Effector memory CD4-positive, alpha-beta T cell (primary cell): ENCODE measurements around the gene ZNF738.
"Not testable (repeated sequence)": the region's sequence is repeated elsewhere in the genome, so short reads cannot be mapped to it uniquely, and the experiment has no call there.

Source experiments
- DNase-seq, 3 donors: peaks; one replicate each; pipeline ENCODE4 v3.0.0-alpha.2; 2020
- H3K27ac ChIP-seq: 2 replicates; pipeline ENCODE4 v1.7.0; 2013; ENCODE audit warnings: mild to moderate bottlenecking, low read length, moderate library complexity; ENCODE audit not compliant: insufficient read depth, poor library complexity, severe bottlenecking
- H3K27me3 ChIP-seq: replicated peaks from 2 replicates; pipeline ENCODE4 v1.7.0; 2013; ENCODE audit warnings: mild to moderate bottlenecking, low read length; ENCODE audit not compliant: insufficient read depth, control insufficient read depth, poor library complexity, severe bottlenecking
- H3K36me3 ChIP-seq: 2 replicates; pipeline ENCODE4 v1.7.0; 2013; ENCODE audit warnings: mild to moderate bottlenecking, low read length, moderate library complexity; ENCODE audit not compliant: control insufficient read depth, insufficient read depth
- H3K4me1 ChIP-seq: 2 replicates; pipeline ENCODE4 v1.7.0; 2013; ENCODE audit warnings: low read length, mild to moderate bottlenecking; ENCODE audit not compliant: control insufficient read depth, insufficient read depth, poor library complexity, severe bottlenecking
- H3K4me3 ChIP-seq: 2 replicates; pipeline ENCODE4 v1.7.0; 2013; ENCODE audit warnings: low read length, low read depth, mild to moderate bottlenecking; ENCODE audit not compliant: insufficient read depth, poor library complexity, severe bottlenecking
- H3K9me3 ChIP-seq: 2 replicates; pipeline ENCODE4 v1.7.0; 2013; ENCODE audit warnings: mild to moderate bottlenecking, low read length, moderate library complexity; ENCODE audit not compliant: control insufficient read depth
- total RNA-seq, 3 donors: gene quantifications; one replicate each; lab custom pipeline; 2026; lab: John Stamatoyannopoulos, UW

Gene ZNF738
- 3.1 to 7.9 (median 3.9) reads per million in 3 donors for total RNA-seq

GRCh38 chr19:21358768-21359451, at the start of gene ZNF738:
ZNF738 (plus strand) TSS chr19:21359000; CDS start chr19:21359141, 141 bp downstream.
- Histone ChIP-seq H3K27me3 (no peaks in the 10 kb centered on the region), H3K4me3 (peak within 1 kb of the TSS; percentile 83), H3K4me1 (no peaks in the 10 kb centered on the region), H3K9me3 (no peaks in the 10 kb centered on the region), H3K27ac (peak within 1 kb of the TSS; percentile 63), H3K36me3 (peaks cover 7% of the 10 kb centered on the region)
- peak; percentile 63 to 83 (median 72) for DNase-seq

GRCh38 chr19:21312807-21313206, 46.0 kb upstream of the ZNF738 start:
- not testable (repeated sequence) for H3K9me3 ChIP-seq, H3K4me1 ChIP-seq, H3K4me3 ChIP-seq, H3K27me3 ChIP-seq, H3K27ac ChIP-seq, DNase-seq
- H3K36me3 ChIP-seq = peaks cover 12% of the 10 kb centered on the region

- no peak for DNase-seq
- Histone ChIP-seq H3K27me3 (no peaks in the 10 kb centered on the region), H3K36me3 (no peaks in the 10 kb centered on the region), H3K27ac (no peak overlapping the region), H3K4me3 (no peak overlapping the region), H3K9me3 (no peaks in the 10 kb centered on the region), H3K4me1 (no peaks in the 10 kb centered on the region)
Observed at GRCh38 chr19:21314676-21315075, 44.1 kb upstream of the ZNF738 start.

- no peaks in the 10 kb centered on the region for H3K4me1 ChIP-seq
- no peaks in the 10 kb centered on the region for H3K9me3 ChIP-seq
- no peaks in the 10 kb centered on the region for H3K27me3 ChIP-seq
- H3K36me3 ChIP-seq = no peaks in the 10 kb centered on the region
- no peak overlapping the region for H3K4me3 ChIP-seq
- DNase-seq = no peak
- no peak overlapping the region for H3K27ac ChIP-seq
Observed at GRCh38 chr19:21317821-21318220, 41.0 kb upstream of the ZNF738 start.

GRCh38 chr19:21321134-21321533, 37.7 kb upstream of the ZNF738 start:
- Histone ChIP-seq H3K9me3 (no peaks in the 10 kb centered on the region), H3K27me3 (no peaks in the 10 kb centered on the region), H3K4me3 (no peak overlapping the region), H3K4me1 (no peaks in the 10 kb centered on the region), H3K36me3 (no peaks in the 10 kb centered on the region), H3K27ac (no peak overlapping the region)
- no peak for DNase-seq

- peaks cover 3% of the 10 kb centered on the region for H3K36me3 ChIP-seq
- H3K27ac ChIP-seq = no peak overlapping the region
- H3K4me3 ChIP-seq = no peak overlapping the region
- H3K9me3 ChIP-seq = no peaks in the 10 kb centered on the region
- no peaks in the 10 kb centered on the region for H3K27me3 ChIP-seq
- no peak for DNase-seq
- no peaks in the 10 kb centered on the region for H3K4me1 ChIP-seq
Observed at GRCh38 chr19:21321996-21322395, 36.8 kb upstream of the ZNF738 start.

- Histone ChIP-seq H3K4me3 (no peak overlapping the region), H3K36me3 (peaks cover 3% of the 10 kb centered on the region), H3K27ac (no peak overlapping the region), H3K9me3 (no peaks in the 10 kb centered on the region), H3K4me1 (no peaks in the 10 kb centered on the region), H3K27me3 (no peaks in the 10 kb centered on the region)
- no peak for DNase-seq
Observed at GRCh38 chr19:21322528-21322927, 36.3 kb upstream of the ZNF738 start.

- H3K36me3 ChIP-seq = peaks cover 3% of the 10 kb centered on the region
- no peak overlapping the region for H3K4me3 ChIP-seq
- no peaks in the 10 kb centered on the region for H3K4me1 ChIP-seq
- no peaks in the 10 kb centered on the region for H3K27me3 ChIP-seq
- no peak overlapping the region for H3K27ac ChIP-seq
- no peak for DNase-seq
- no peaks in the 10 kb centered on the region for H3K9me3 ChIP-seq
Observed at GRCh38 chr19:21323000-21323399, 35.8 kb upstream of the ZNF738 start.

- no peak for DNase-seq
- Histone ChIP-seq H3K9me3 (no peaks in the 10 kb centered on the region), H3K4me3 (no peak overlapping the region), H3K27me3 (no peaks in the 10 kb centered on the region), H3K36me3 (peaks cover 3% of the 10 kb centered on the region), H3K4me1 (no peaks in the 10 kb centered on the region), H3K27ac (no peak overlapping the region)
Observed at GRCh38 chr19:21326169-21326568, 32.6 kb upstream of the ZNF738 start.

- Histone ChIP-seq H3K27ac (peak overlapping the region; percentile 94), H3K4me3 (peak overlapping the region; percentile 99), H3K36me3 (peaks cover 3% of the 10 kb centered on the region), H3K27me3 (no peaks in the 10 kb centered on the region), H3K9me3 (no peaks in the 10 kb centered on the region), H3K4me1 (no peaks in the 10 kb centered on the region)
- DNase-seq = no peak
Observed at GRCh38 chr19:21328406-21328805, 30.4 kb upstream of the ZNF738 start.
